ENCODE data around the gene RANBP9. TPM values are rescaled to one million over a fixed set of nuclear protein-coding genes. Genes with fewer than 3 reads are reported as not detected.

The RANBP9 gene
- total RNA-seq, 1 donor from 2014 or later: 55.4 TPM

- peaks cover 3% of the 10 kb centered on the region for H3K4me1 Mint-ChIP-seq (ENCODE audit: unreplicated experiment)
- H3K27me3 Mint-ChIP-seq (ENCODE audit: unreplicated experiment): no peaks in the 10 kb centered on the region
- no peaks in the 10 kb centered on the region for H3K9me3 Mint-ChIP-seq (ENCODE audit: unreplicated experiment)
- no peak overlapping the region for H3K27ac Mint-ChIP-seq (ENCODE audit: unreplicated experiment)
- H3K4me3 Mint-ChIP-seq (ENCODE audit: unreplicated experiment): no peak overlapping the region
- no peak for TF ChIP-seq CTCF (IDR thresholded peaks at IDR 0.05)
- DNase-seq (ENCODE audit: extremely low spot score, unreplicated experiment): peak; percentile 44
- no peaks in the 10 kb centered on the region for H3K36me3 Mint-ChIP-seq (ENCODE audit: unreplicated experiment)
Measured at GRCh38 chr6:13722880-13723279, 11.2 kb upstream of the RANBP9 start.

- no peak for DNase-seq (ENCODE audit: extremely low spot score, unreplicated experiment)
- peaks cover 5% of the 10 kb centered on the region for H3K9me3 Mint-ChIP-seq (ENCODE audit: unreplicated experiment)
- no peaks in the 10 kb centered on the region for H3K27me3 Mint-ChIP-seq (ENCODE audit: unreplicated experiment)
- TF ChIP-seq CTCF (IDR thresholded peaks at IDR 0.05): no peak
- no peaks in the 10 kb centered on the region for H3K4me1 Mint-ChIP-seq (ENCODE audit: unreplicated experiment)
- no peak overlapping the region for H3K4me3 Mint-ChIP-seq (ENCODE audit: unreplicated experiment)
- H3K36me3 Mint-ChIP-seq (ENCODE audit: unreplicated experiment): no peaks in the 10 kb centered on the region
- no peak overlapping the region for H3K27ac Mint-ChIP-seq (ENCODE audit: unreplicated experiment)
Measured at GRCh38 chr6:13718123-13718458, 6.5 kb upstream of the RANBP9 start.

GRCh38 chr6:13716955-13717295 is 5.3 kb upstream of the RANBP9 start:
- peaks cover 7% of the 10 kb centered on the region for H3K4me1 Mint-ChIP-seq (ENCODE audit: unreplicated experiment)
- H3K27ac Mint-ChIP-seq (ENCODE audit: unreplicated experiment): no peak overlapping the region
- DNase-seq (ENCODE audit: extremely low spot score, unreplicated experiment): peak; percentile 84
- peaks cover 5% of the 10 kb centered on the region for H3K9me3 Mint-ChIP-seq (ENCODE audit: unreplicated experiment)
- no peak for TF ChIP-seq CTCF (IDR thresholded peaks at IDR 0.05)
- no peaks in the 10 kb centered on the region for H3K27me3 Mint-ChIP-seq (ENCODE audit: unreplicated experiment)
- no peak overlapping the region for H3K4me3 Mint-ChIP-seq (ENCODE audit: unreplicated experiment)
- H3K36me3 Mint-ChIP-seq (ENCODE audit: unreplicated experiment): no peaks in the 10 kb centered on the region

- no peak for TF ChIP-seq CTCF (IDR thresholded peaks at IDR 0.05)
- Mint-ChIP-seq H3K4me3 (ENCODE audit: unreplicated experiment) (no peak overlapping the region), H3K27me3 (ENCODE audit: unreplicated experiment) (no peaks in the 10 kb centered on the region), H3K4me1 (ENCODE audit: unreplicated experiment) (peaks cover 7% of the 10 kb centered on the region), H3K27ac (ENCODE audit: unreplicated experiment) (no peak overlapping the region), H3K36me3 (ENCODE audit: unreplicated experiment) (no peaks in the 10 kb centered on the region), H3K9me3 (ENCODE audit: unreplicated experiment) (peaks cover 5% of the 10 kb centered on the region)
- peak; percentile 72 for DNase-seq (ENCODE audit: extremely low spot score, unreplicated experiment)
Measured at GRCh38 chr6:13716225-13716954, 4.8 kb upstream of the RANBP9 start.

- no peak overlapping the region for H3K27ac Mint-ChIP-seq (ENCODE audit: unreplicated experiment)
- no peak overlapping the region for H3K4me3 Mint-ChIP-seq (ENCODE audit: unreplicated experiment)
- no peak for DNase-seq (ENCODE audit: extremely low spot score, unreplicated experiment)
- H3K9me3 Mint-ChIP-seq (ENCODE audit: unreplicated experiment): peaks cover 5% of the 10 kb centered on the region
- no peak for TF ChIP-seq CTCF (IDR thresholded peaks at IDR 0.05)
- H3K4me1 Mint-ChIP-seq (ENCODE audit: unreplicated experiment): peaks cover 7% of the 10 kb centered on the region
- no peaks in the 10 kb centered on the region for H3K36me3 Mint-ChIP-seq (ENCODE audit: unreplicated experiment)
- no peaks in the 10 kb centered on the region for H3K27me3 Mint-ChIP-seq (ENCODE audit: unreplicated experiment)
Measured at GRCh38 chr6:13715444-13715883, 3.8 kb upstream of the RANBP9 start.

Data from osteocyte (in vitro differentiated cells).